LNCaP clone FGC (cell line): ENCODE measurements around the gene ATP6V1C2.
A peak's percentile ranks its signal among the peaks of the same experiment; 100 is the strongest.

ENCODE experiments used
- DNase-seq: peaks from one replicate; pipeline ENCODE4 v3.0.0-alpha.2; 2011; ENCODE audit warnings: low read depth
- H3K4me3 ChIP-seq: 2 replicates; pipeline ENCODE4 v1.5.1; 2011; ENCODE audit warnings: mild to moderate bottlenecking, low read depth, low read length, control low read depth
- CTCF ChIP-seq: IDR thresholded peaks from 2 replicates; pipeline ENCODE4 v1.5.1; 2012; ENCODE audit warnings: mild to moderate bottlenecking; ENCODE audit not compliant: control insufficient read depth, insufficient read depth; ENCODE audit errors: extremely low read depth

ATP6V1C2 gene

GRCh38 chr2:10709290-10709939 lies 12.0 kb upstream of the ATP6V1C2 start:
- no peak for DNase-seq
- H3K4me3 ChIP-seq = no peak overlapping the region
- TF ChIP-seq CTCF = peak; percentile 72

- DNase-seq = no peak
- H3K4me3 ChIP-seq = no peak overlapping the region
- TF ChIP-seq CTCF = no peak
These were observed 9.1 kb upstream of the ATP6V1C2 start for GRCh38 chr2:10712185-10712809.

- no peak for TF ChIP-seq CTCF
- no peak for DNase-seq
- H3K4me3 ChIP-seq = no peak overlapping the region
These were observed 4.8 kb upstream of the ATP6V1C2 start for GRCh38 chr2:10716581-10716980.

- no peak for TF ChIP-seq CTCF
- no peak overlapping the region for H3K4me3 ChIP-seq
- peak; percentile 43 for DNase-seq
These were observed 3.8 kb upstream of the ATP6V1C2 start for GRCh38 chr2:10717628-10718027.

- no peak overlapping the region for H3K4me3 ChIP-seq
- no peak for DNase-seq
- no peak for TF ChIP-seq CTCF
These were observed 1.1 kb upstream of the ATP6V1C2 start for GRCh38 chr2:10720306-10720705.

- no peak for DNase-seq
- no peak for TF ChIP-seq CTCF
- H3K4me3 ChIP-seq = peak overlapping the region; percentile 54
These were observed 459 bp upstream of the ATP6V1C2 start for GRCh38 chr2:10720947-10721395.
